Suppressor macrophage treated with lipopolysaccharide for 4 hours (primary cell): ENCODE data around the gene HSBP1L1.

Experiments
- DNase-seq: peaks from one replicate; pipeline ENCODE4 v3.0.0-alpha.2; 2020

Gene HSBP1L1

GRCh38 chr18:79930020-79930642, 34.3 kb upstream of the HSBP1L1 start:
- no peak for DNase-seq

DNA sequence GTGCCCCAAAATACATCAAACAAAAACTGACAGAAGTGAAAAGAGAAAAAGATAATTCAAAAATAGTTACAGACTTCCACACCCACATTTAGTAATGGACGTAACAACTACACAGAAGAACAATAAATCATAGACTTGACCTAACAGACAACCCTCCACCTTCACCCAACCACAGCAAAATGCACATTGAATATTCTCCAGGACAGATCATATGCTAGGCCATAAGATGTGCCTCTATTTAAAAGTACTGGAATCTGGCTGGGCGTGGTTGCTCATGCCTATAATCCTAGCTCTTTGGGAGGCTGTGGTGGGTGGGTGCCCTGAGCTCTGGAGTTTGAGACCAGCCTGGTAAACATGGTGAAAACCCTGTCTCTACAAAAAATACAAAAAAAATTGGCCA, 33.0 kb upstream of the HSBP1L1 start:
- no peak for DNase-seq

- no peak for DNase-seq
Measured at GRCh38 chr18:79932907-79933306, 31.5 kb upstream of the HSBP1L1 start.

DNA sequence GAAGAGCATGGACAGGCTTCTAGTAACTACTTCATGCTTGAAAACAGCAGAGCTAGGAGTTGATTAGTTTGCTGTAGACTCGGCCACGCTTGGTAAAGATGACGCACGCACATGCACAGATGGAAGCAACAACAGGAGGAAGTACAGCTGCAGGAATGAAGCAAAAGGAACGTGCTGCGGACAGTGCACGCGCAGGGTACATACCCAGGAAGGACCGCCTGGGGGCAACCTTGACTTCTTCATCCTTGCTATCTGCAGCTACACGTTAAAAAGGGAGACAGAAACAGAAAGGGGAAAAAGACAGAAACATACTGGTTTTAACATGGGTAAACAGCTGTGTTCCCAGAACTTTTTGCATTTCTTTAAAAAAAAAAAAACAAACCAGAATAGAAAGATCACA, 30.7 kb upstream of the HSBP1L1 start:
- no peak for DNase-seq

- no peak for DNase-seq
Measured at GRCh38 chr18:79934311-79935097, 29.9 kb upstream of the HSBP1L1 start.

DNA sequence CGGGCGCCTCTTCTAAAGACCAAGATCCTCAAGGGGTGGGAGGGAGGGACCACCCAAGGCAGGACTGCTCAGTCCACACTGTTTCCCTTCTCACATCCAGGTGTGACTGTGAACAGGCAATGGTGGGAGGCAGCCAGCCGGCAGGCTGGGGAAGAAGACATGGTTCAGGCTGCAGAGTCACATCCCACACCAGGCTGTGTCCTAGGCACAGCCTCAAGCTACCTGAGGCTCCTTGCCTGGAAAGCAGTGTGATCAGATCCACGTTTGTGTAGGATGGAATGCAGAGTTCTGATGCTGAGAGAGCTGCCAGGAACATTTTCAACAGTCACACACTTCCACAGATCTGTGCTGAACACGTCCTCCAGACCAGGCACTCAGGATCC, 29.4 kb upstream of the HSBP1L1 start:
- DNase-seq = no peak

- no peak for DNase-seq
Measured at GRCh38 chr18:79935499-79935898, 28.9 kb upstream of the HSBP1L1 start.

GRCh38 chr18:79935925-79936324, 28.5 kb upstream of the HSBP1L1 start:
- DNase-seq = no peak

DNA sequence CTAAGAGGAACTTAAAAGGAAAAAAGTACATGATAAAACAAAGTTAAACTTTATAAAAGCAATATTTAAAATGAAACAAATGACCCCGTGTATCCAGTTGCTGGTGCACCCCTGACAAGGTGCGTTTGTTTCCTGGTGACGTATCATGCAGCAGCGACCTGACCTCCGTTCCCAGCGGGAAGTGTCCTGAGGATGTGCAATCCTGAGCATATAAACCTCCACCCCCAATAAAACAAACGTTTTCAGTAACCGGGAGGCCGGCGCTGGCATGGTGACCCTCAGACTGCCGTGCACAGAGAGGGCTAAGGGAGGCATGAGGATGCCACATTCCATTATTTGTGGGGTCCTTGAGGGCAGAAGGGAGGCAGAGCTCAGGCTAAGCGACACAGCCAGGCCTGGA, 27.8 kb upstream of the HSBP1L1 start:
- DNase-seq = no peak

- no peak for DNase-seq
Measured at GRCh38 chr18:79937103-79937860, 27.2 kb upstream of the HSBP1L1 start.

DNA sequence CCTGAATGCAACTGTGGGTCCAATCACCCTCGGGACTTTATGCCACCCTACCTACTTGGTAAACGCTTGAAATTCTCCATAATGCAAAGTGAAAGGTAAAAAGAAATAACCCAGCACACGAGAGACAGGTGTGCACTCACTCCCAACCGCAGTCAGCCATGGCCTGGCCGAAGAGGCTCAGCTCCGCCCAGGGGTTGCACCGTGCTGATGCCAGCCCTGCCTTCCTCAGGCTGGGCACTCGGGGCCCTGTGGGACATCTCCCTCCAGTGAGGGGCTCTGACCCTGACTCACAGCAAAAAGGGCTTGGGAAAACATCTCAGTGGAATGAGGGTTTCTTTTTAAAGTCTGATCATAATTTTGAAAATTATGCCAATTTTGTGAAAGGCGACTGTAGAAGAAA, 26.2 kb upstream of the HSBP1L1 start:
- no peak for DNase-seq

GRCh38 chr18:79939096-79939495, 25.3 kb upstream of the HSBP1L1 start:
- no peak for DNase-seq

- DNase-seq = no peak
Measured at GRCh38 chr18:79940126-79940813, 24.2 kb upstream of the HSBP1L1 start.

- DNase-seq = no peak
Measured at GRCh38 chr18:79940814-79941472, 23.5 kb upstream of the HSBP1L1 start.

DNA sequence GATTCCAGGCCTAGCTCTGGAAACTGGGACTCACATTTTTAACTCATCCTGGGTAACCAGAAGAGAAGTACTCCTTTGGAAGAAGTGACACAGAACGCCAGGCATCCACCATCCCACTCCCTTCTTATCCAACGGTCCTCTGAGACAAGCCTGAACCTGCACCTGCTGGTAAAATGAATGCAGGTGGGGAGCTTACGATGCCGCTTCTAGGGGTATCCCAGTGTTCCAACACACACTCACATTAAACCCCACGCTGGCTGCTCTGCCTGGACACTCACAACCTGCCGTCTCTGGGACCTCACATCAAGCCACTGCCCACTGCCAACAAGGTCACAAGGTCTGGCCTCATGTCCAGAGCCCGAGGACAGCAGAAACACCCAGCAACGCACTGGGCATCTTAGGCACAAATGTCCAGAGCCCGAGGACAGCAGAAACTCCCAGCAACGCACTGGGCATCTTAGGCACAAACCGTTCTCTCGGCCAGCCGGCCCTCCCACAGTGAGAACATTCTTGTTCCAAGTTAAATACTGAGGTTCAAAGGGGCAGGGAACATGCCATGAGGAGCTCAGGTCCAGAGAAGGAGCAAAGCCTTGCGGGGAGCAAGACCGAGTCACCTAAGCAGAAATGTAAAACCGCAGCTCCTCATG, 22.8 kb upstream of the HSBP1L1 start:
- no peak for DNase-seq

DNA sequence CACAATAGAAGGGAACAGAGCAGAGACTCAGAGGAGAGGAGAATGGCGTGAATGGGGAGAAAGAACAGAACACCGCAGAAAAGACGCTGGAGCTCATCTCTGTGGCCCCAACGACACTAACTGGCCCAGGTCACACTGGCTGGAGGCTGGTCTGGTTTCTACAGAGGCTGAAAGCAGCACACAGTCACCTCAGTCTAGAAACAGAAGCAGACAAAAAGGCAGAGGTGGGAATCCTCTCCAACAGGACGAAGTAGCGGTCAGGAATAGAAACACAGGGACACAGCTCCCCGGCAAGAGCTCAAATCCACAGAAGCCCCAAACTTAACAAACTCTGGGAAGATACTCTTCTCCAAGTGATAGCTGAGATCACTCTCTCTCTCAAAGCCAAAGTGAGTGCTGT, 22.2 kb upstream of the HSBP1L1 start:
- DNase-seq = no peak

- DNase-seq = no peak
Measured at GRCh38 chr18:79942786-79943607, 21.4 kb upstream of the HSBP1L1 start.

GRCh38 chr18:79943608-79944125, 20.8 kb upstream of the HSBP1L1 start:
- DNase-seq = no peak

GRCh38 chr18:79944126-79944731, 20.2 kb upstream of the HSBP1L1 start:
- DNase-seq = no peak

- no peak for DNase-seq
Measured at GRCh38 chr18:79944746-79945117, 19.7 kb upstream of the HSBP1L1 start.
